Type B pancreatic cell (in vitro differentiated cells): ENCODE data around the gene TSPAN11. TPM values are rescaled to one million over a fixed set of nuclear protein-coding genes. Genes with fewer than 3 reads are reported as not detected.

Experiments used
- DNase-seq: peaks from one replicate; pipeline ENCODE4 v3.0.0; 2021; ENCODE audit warnings: mixed read lengths; ENCODE audit not compliant: unreplicated experiment; ENCODE audit errors: extremely low spot score
- H3K27ac Mint-ChIP-seq: 2 replicates; pipeline ENCODE4 v1.8.0; 2021; ENCODE audit warnings: mild to moderate bottlenecking, mixed read lengths
- H3K27me3 Mint-ChIP-seq: 2 replicates; pipeline ENCODE4 v1.8.0; 2021; ENCODE audit warnings: mixed read lengths
- H3K36me3 Mint-ChIP-seq: 2 replicates; pipeline ENCODE4 v1.8.0; 2021; ENCODE audit warnings: mixed read lengths
- H3K4me1 Mint-ChIP-seq: one replicate; pipeline ENCODE4 v1.8.0; 2021; ENCODE audit warnings: mixed read lengths; ENCODE audit not compliant: unreplicated experiment
- H3K4me3 Mint-ChIP-seq: 2 replicates; pipeline ENCODE4 v1.8.0; 2021; ENCODE audit warnings: mild to moderate bottlenecking, mixed read lengths
- H3K9me3 Mint-ChIP-seq: 2 replicates; pipeline ENCODE4 v1.8.0; 2021; ENCODE audit warnings: mixed read lengths
- CTCF ChIP-seq: fragments of 200-600 bp; sonication (generic); conservative IDR thresholded peaks from 2 replicates; pipeline ENCODE4 v1.5.0; 2021; ENCODE audit warnings: antibody characterized with exemption, mild to moderate bottlenecking
- total RNA-seq: library from RNA; stranded (reverse); gene quantifications from 2 replicates; pipeline ENCODE4 v1.2.1, GENCODE V29; 2021; ENCODE audit warnings: low replicate concordance

The TSPAN11 gene
- total RNA-seq, 1 donor from 2014 or later: 52.3 TPM

GRCh38 chr12:31035226-31035625 lies 108.7 kb downstream of the TSPAN11 start:
- no peak for TF ChIP-seq CTCF
- Mint-ChIP-seq H3K36me3 (peaks cover 5% of the 10 kb centered on the region), H3K27ac (no peak overlapping the region), H3K4me1 (no peaks in the 10 kb centered on the region), H3K9me3 (no peaks in the 10 kb centered on the region), H3K4me3 (no peak overlapping the region), H3K27me3 (peaks cover 49% of the 10 kb centered on the region)
- DNase-seq: no peak

GRCh38 chr12:31035967-31036665 lies 109.6 kb downstream of the TSPAN11 start:
- DNase-seq: no peak
- no peak overlapping the region for H3K27ac Mint-ChIP-seq
- peaks cover 5% of the 10 kb centered on the region for H3K36me3 Mint-ChIP-seq
- no peak overlapping the region for H3K4me3 Mint-ChIP-seq
- H3K27me3 Mint-ChIP-seq: peaks cover 43% of the 10 kb centered on the region
- no peaks in the 10 kb centered on the region for H3K4me1 Mint-ChIP-seq
- no peak for TF ChIP-seq CTCF
- no peaks in the 10 kb centered on the region for H3K9me3 Mint-ChIP-seq

DNA sequence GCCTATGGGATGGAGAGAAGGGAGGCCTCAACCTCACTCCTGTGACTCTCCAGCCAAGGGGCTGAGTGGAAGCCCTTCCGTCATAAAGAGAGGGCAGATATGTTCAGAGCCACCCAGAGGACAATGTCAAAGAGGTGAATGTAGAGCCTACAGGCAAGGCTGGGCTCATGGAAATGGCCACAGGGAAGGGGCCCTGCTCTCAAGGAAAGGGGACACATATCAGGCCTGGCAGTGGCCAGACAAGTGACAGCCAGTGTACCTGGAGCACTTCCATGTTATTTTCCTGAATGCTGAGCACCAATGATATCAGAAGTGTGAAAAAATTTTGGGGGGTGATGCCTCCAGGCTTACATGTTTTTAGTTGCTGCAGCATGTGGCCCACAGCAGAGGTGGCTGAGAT lies 110.5 kb downstream of the TSPAN11 start:
- peaks cover 5% of the 10 kb centered on the region for H3K36me3 Mint-ChIP-seq
- no peak for TF ChIP-seq CTCF
- H3K27ac Mint-ChIP-seq: no peak overlapping the region
- no peaks in the 10 kb centered on the region for H3K9me3 Mint-ChIP-seq
- no peak for DNase-seq
- H3K4me1 Mint-ChIP-seq: no peaks in the 10 kb centered on the region
- peaks cover 38% of the 10 kb centered on the region for H3K27me3 Mint-ChIP-seq
- no peak overlapping the region for H3K4me3 Mint-ChIP-seq

GRCh38 chr12:31037931-31038330 lies 111.4 kb downstream of the TSPAN11 start:
- Mint-ChIP-seq H3K27me3 (peaks cover 32% of the 10 kb centered on the region), H3K36me3 (peaks cover 5% of the 10 kb centered on the region), H3K9me3 (no peaks in the 10 kb centered on the region), H3K27ac (no peak overlapping the region), H3K4me1 (no peaks in the 10 kb centered on the region), H3K4me3 (no peak overlapping the region)
- TF ChIP-seq CTCF: no peak
- no peak for DNase-seq

GRCh38 chr12:31041033-31041564 lies 114.6 kb downstream of the TSPAN11 start:
- Mint-ChIP-seq H3K36me3 (peaks cover 5% of the 10 kb centered on the region), H3K27me3 (peaks cover 21% of the 10 kb centered on the region), H3K4me3 (no peak overlapping the region), H3K4me1 (no peaks in the 10 kb centered on the region), H3K27ac (no peak overlapping the region), H3K9me3 (no peaks in the 10 kb centered on the region)
- TF ChIP-seq CTCF: no peak
- no peak for DNase-seq

Other genes with a start within 250 kb of the TSPAN11 start
- gene IPO8, start 230.9 kb upstream of the TSPAN11 start, total RNA-seq: 53.9 and 82.5 TPM in 2 replicates
- gene CAPRIN2, start 171.8 kb upstream of the TSPAN11 start, total RNA-seq: 35.5 and 44.9 TPM in 2 replicates
- 125 and 144 TPM in 2 replicates for gene DDX11, start 147.1 kb downstream of the TSPAN11 start, total RNA-seq